Peyer's patch (tissue), 4 donors: ENCODE results near the gene MAPK10. TPM values are rescaled to one million over a fixed set of nuclear protein-coding genes. Genes with fewer than 3 reads are reported as not detected.

Source experiments
- DNase-seq, 3 donors: peaks; one replicate each; pipeline ENCODE4 v3.0.0-alpha.2; 2017 to 2019
- H3K27ac ChIP-seq, 4 donors: fragments of 200-600 bp; sonication (generic); one replicate each; pipeline ENCODE4 v1.5.1; 2016 to 2019
- H3K27me3 ChIP-seq, 2 donors: fragments of 200-600 bp; sonication (generic); one replicate each; pipeline ENCODE4 v1.5.1; 2019
- H3K36me3 ChIP-seq, 3 donors: fragments of 200-600 bp; sonication (generic); one replicate each; pipeline ENCODE4 v1.5.1; 2016 to 2019
- H3K4me1 ChIP-seq, 4 donors: fragments of 200-600 bp; sonication (generic); one replicate each; pipeline ENCODE4 v1.5.1; 2016 to 2019
- H3K4me3 ChIP-seq, 4 donors: fragments of 200-600 bp; sonication (generic); 1 replicate in 3 of 4; 2 replicates in 1 of 4; pipeline ENCODE4 v1.5.1; 2016 to 2019; ENCODE audit warnings: mild to moderate bottlenecking in 1 of 4
- H3K9me3 ChIP-seq, 4 donors: fragments of 200-600 bp; sonication (generic); one replicate each; pipeline ENCODE4 v1.5.1; 2016 to 2019; ENCODE audit warnings: mild to moderate bottlenecking in 1 of 4
- CTCF ChIP-seq, 6 experiments: fragments of 450-650 bp in 4 of 6; fragments of 200-600 bp in 2 of 6; sonication (generic) in 1 of 6; IDR thresholded peaks; one replicate each; pipeline ENCODE4 v1.5.1; 2017 to 2019; ENCODE audit warnings: antibody characterized with exemption in 6 of 6, mild to moderate bottlenecking in 3 of 6, moderate library complexity in 1 of 6
- POLR2A ChIP-seq, 2 donors: fragments of 450-650 bp; IDR thresholded peaks; one replicate each; pipeline ENCODE4 v1.5.1; 2017; ENCODE audit warnings: antibody characterized with exemption in 2 of 2, mild to moderate bottlenecking in 2 of 2, moderate library complexity in 2 of 2
- total RNA-seq, 4 donors: library from RNA; depleted of rRNA; stranded (reverse); fragments of >200 nt; gene quantifications; one replicate each; pipeline ENCODE4 v1.1.0, GENCODE V29; 2016

Gene MAPK10
- total RNA-seq, 4 donors from 2014 or later: 1.8 to 35.5 (median 7.3) TPM

- H3K4me1 ChIP-seq: no peaks in the 10 kb centered on the region
- H3K36me3 ChIP-seq: no peaks in the 10 kb centered on the region
- H3K27ac ChIP-seq: no peak overlapping the region
- TF ChIP-seq POLR2A (IDR thresholded peaks at IDR 0.05): no peak
- TF ChIP-seq CTCF (IDR thresholded peaks at IDR 0.05): no peak
- H3K9me3 ChIP-seq: no peaks in the 10 kb centered on the region
- H3K27me3 ChIP-seq: no peaks in the 10 kb centered on the region
- no peak for DNase-seq
- H3K4me3 ChIP-seq: no peak overlapping the region
These were observed 80.4 kb downstream of the MAPK10 start for GRCh38 chr4:86279293-86279960.

- H3K4me1 ChIP-seq: no peaks in the 10 kb centered on the region
- no peak overlapping the region for H3K27ac ChIP-seq
- DNase-seq: no peak
- no peaks in the 10 kb centered on the region for H3K9me3 ChIP-seq
- no peaks in the 10 kb centered on the region for H3K36me3 ChIP-seq
- no peaks in the 10 kb centered on the region for H3K27me3 ChIP-seq
- no peak overlapping the region for H3K4me3 ChIP-seq
- TF ChIP-seq POLR2A (IDR thresholded peaks at IDR 0.05): no peak
- TF ChIP-seq CTCF (IDR thresholded peaks at IDR 0.05): no peak
These were observed 81.7 kb downstream of the MAPK10 start for GRCh38 chr4:86278126-86278525.

- H3K9me3 ChIP-seq: no peaks in the 10 kb centered on the region
- no peak overlapping the region for H3K4me3 ChIP-seq
- no peaks in the 10 kb centered on the region for H3K36me3 ChIP-seq
- no peaks in the 10 kb centered on the region for H3K4me1 ChIP-seq
- H3K27me3 ChIP-seq: no peaks in the 10 kb centered on the region
- no peak for DNase-seq
- TF ChIP-seq POLR2A (IDR thresholded peaks at IDR 0.05) (no peak), CTCF (IDR thresholded peaks at IDR 0.05) (no peak)
- no peak overlapping the region for H3K27ac ChIP-seq
These were observed 85.2 kb downstream of the MAPK10 start for GRCh38 chr4:86274642-86275041.

- no peak for TF ChIP-seq CTCF (IDR thresholded peaks at IDR 0.05)
- TF ChIP-seq POLR2A (IDR thresholded peaks at IDR 0.05): no peak
- Histone ChIP-seq H3K27me3 (no peaks in the 10 kb centered on the region), H3K4me3 (no peak overlapping the region), H3K4me1 (no peaks in the 10 kb centered on the region), H3K9me3 (no peaks in the 10 kb centered on the region), H3K36me3 (no peaks in the 10 kb centered on the region), H3K27ac (no peak overlapping the region)
- DNase-seq: no peak
These were observed 87.2 kb downstream of the MAPK10 start for GRCh38 chr4:86272669-86273068.

GRCh38 chr4:86271057-86271456 is 88.8 kb downstream of the MAPK10 start:
- H3K4me3 ChIP-seq: no peak overlapping the region
- H3K27me3 ChIP-seq: no peaks in the 10 kb centered on the region
- no peaks in the 10 kb centered on the region for H3K36me3 ChIP-seq
- H3K4me1 ChIP-seq: no peaks in the 10 kb centered on the region
- no peak overlapping the region for H3K27ac ChIP-seq
- TF ChIP-seq POLR2A (IDR thresholded peaks at IDR 0.05) (no peak), CTCF (IDR thresholded peaks at IDR 0.05) (no peak)
- DNase-seq: no peak
- H3K9me3 ChIP-seq: no peaks in the 10 kb centered on the region

GRCh38 chr4:86269354-86269753 is 90.5 kb downstream of the MAPK10 start:
- no peak for DNase-seq
- no peak overlapping the region for H3K4me3 ChIP-seq
- TF ChIP-seq POLR2A (IDR thresholded peaks at IDR 0.05): no peak
- TF ChIP-seq CTCF (IDR thresholded peaks at IDR 0.05): no peak
- no peaks in the 10 kb centered on the region for H3K9me3 ChIP-seq
- no peaks in the 10 kb centered on the region for H3K36me3 ChIP-seq
- no peaks in the 10 kb centered on the region for H3K27me3 ChIP-seq
- no peak overlapping the region for H3K27ac ChIP-seq
- H3K4me1 ChIP-seq: no peaks in the 10 kb centered on the region
